Muscle layer of duodenum (tissue), 2 donors: ENCODE data around the gene PLCB4.

ENCODE experiments used
- H3K27ac ChIP-seq: one replicate; pipeline ENCODE4 v1.7.0; 2013; ENCODE audit warnings: mild to moderate bottlenecking, low read length
- H3K27me3 ChIP-seq: one replicate; pipeline ENCODE4 v1.7.0; 2013; ENCODE audit warnings: low read depth, mild to moderate bottlenecking, control low read depth, low read length
- H3K36me3 ChIP-seq, 2 donors: one replicate each; pipeline ENCODE4 v1.7.0; 2013; ENCODE audit warnings: low read length in 2 of 2, control low read depth in 1 of 2, mild to moderate bottlenecking in 1 of 2; ENCODE audit not compliant: insufficient read depth in 2 of 2, control insufficient read depth in 1 of 2
- H3K4me1 ChIP-seq, 2 donors: one replicate each; pipeline ENCODE4 v1.7.0; 2013; ENCODE audit warnings: low read length in 2 of 2, mild to moderate bottlenecking in 2 of 2, control low read depth in 1 of 2, moderate library complexity in 1 of 2; ENCODE audit not compliant: insufficient read depth in 2 of 2, control insufficient read depth in 1 of 2
- H3K4me3 ChIP-seq, 2 donors: one replicate each; pipeline ENCODE4 v1.7.0; 2013; ENCODE audit warnings: low read length in 2 of 2, low read depth in 1 of 2, mild to moderate bottlenecking in 1 of 2
- H3K9me3 ChIP-seq, 2 donors: one replicate each; pipeline ENCODE4 v1.7.0; 2013; ENCODE audit warnings: low read length in 2 of 2, control low read depth in 1 of 2, mild to moderate bottlenecking in 1 of 2; ENCODE audit not compliant: control insufficient read depth in 1 of 2
- donor health status: healthy.

The PLCB4 gene

GRCh38 chr20:9082741-9083140 is 13.9 kb downstream of the PLCB4 start:
- no peak overlapping the region for H3K4me3 ChIP-seq
- peaks cover 0 to 16% of the 10 kb centered on the region in 2 donors for H3K4me1 ChIP-seq
- H3K9me3 ChIP-seq = no peaks in the 10 kb centered on the region
- H3K27ac ChIP-seq = no peak overlapping the region
- H3K27me3 ChIP-seq = no peaks in the 10 kb centered on the region
- H3K36me3 ChIP-seq = no peaks in the 10 kb centered on the region

GRCh38 chr20:9087531-9088217 is 18.8 kb downstream of the PLCB4 start:
- Histone ChIP-seq H3K27ac (no peak overlapping the region), H3K27me3 (no peaks in the 10 kb centered on the region), H3K9me3 (no peaks in the 10 kb centered on the region), H3K36me3 (no peaks in the 10 kb centered on the region), H3K4me3 (no peak overlapping the region), H3K4me1 (peaks cover 0 to 25% of the 10 kb centered on the region in 2 donors)

- Histone ChIP-seq H3K27me3 (no peaks in the 10 kb centered on the region), H3K4me1 (peaks cover 0 to 23% of the 10 kb centered on the region in 2 donors), H3K9me3 (no peaks in the 10 kb centered on the region), H3K36me3 (no peaks in the 10 kb centered on the region), H3K4me3 (no peak overlapping the region), H3K27ac (no peak overlapping the region)
Observed at GRCh38 chr20:9088556-9088955, 19.7 kb downstream of the PLCB4 start.

GRCh38 chr20:9092113-9092512 is 23.2 kb downstream of the PLCB4 start:
- H3K9me3 ChIP-seq = no peaks in the 10 kb centered on the region
- H3K36me3 ChIP-seq = no peaks in the 10 kb centered on the region
- H3K4me3 ChIP-seq = no peak overlapping the region
- peaks cover 0 to 23% of the 10 kb centered on the region in 2 donors for H3K4me1 ChIP-seq
- H3K27me3 ChIP-seq = no peaks in the 10 kb centered on the region
- no peak overlapping the region for H3K27ac ChIP-seq

GRCh38 chr20:9092655-9093054 is 23.8 kb downstream of the PLCB4 start:
- no peak overlapping the region for H3K4me3 ChIP-seq
- H3K27me3 ChIP-seq = no peaks in the 10 kb centered on the region
- no peaks in the 10 kb centered on the region for H3K36me3 ChIP-seq
- H3K9me3 ChIP-seq = no peaks in the 10 kb centered on the region
- H3K4me1 ChIP-seq = peaks cover 0 to 23% of the 10 kb centered on the region in 2 donors
- no peak overlapping the region for H3K27ac ChIP-seq

GRCh38 chr20:9093218-9093957 is 24.5 kb downstream of the PLCB4 start:
- Histone ChIP-seq H3K4me1 (peaks cover 0 to 23% of the 10 kb centered on the region in 2 donors), H3K27me3 (no peaks in the 10 kb centered on the region), H3K9me3 (no peaks in the 10 kb centered on the region), H3K36me3 (no peaks in the 10 kb centered on the region), H3K4me3 (no peak overlapping the region), H3K27ac (peak overlapping the region; percentile 58)

- no peaks in the 10 kb centered on the region for H3K27me3 ChIP-seq
- H3K27ac ChIP-seq = no peak overlapping the region
- no peaks in the 10 kb centered on the region for H3K4me1 ChIP-seq
- no peaks in the 10 kb centered on the region for H3K9me3 ChIP-seq
- no peaks in the 10 kb centered on the region for H3K36me3 ChIP-seq
- no peak overlapping the region for H3K4me3 ChIP-seq
Observed at GRCh38 chr20:9099372-9099771, 30.5 kb downstream of the PLCB4 start.

GRCh38 chr20:9100691-9101090 is 31.8 kb downstream of the PLCB4 start:
- H3K4me1 ChIP-seq = no peaks in the 10 kb centered on the region
- no peaks in the 10 kb centered on the region for H3K36me3 ChIP-seq
- no peaks in the 10 kb centered on the region for H3K27me3 ChIP-seq
- no peak overlapping the region for H3K4me3 ChIP-seq
- H3K9me3 ChIP-seq = no peaks in the 10 kb centered on the region
- H3K27ac ChIP-seq = no peak overlapping the region

GRCh38 chr20:9102456-9102855 is 33.6 kb downstream of the PLCB4 start:
- Histone ChIP-seq H3K27me3 (no peaks in the 10 kb centered on the region), H3K27ac (no peak overlapping the region), H3K36me3 (no peaks in the 10 kb centered on the region), H3K4me3 (no peak overlapping the region), H3K9me3 (no peaks in the 10 kb centered on the region), H3K4me1 (no peaks in the 10 kb centered on the region)

GRCh38 chr20:9103955-9104354 is 35.1 kb downstream of the PLCB4 start:
- Histone ChIP-seq H3K4me3 (no peak overlapping the region), H3K36me3 (no peaks in the 10 kb centered on the region), H3K4me1 (no peaks in the 10 kb centered on the region), H3K27me3 (no peaks in the 10 kb centered on the region), H3K27ac (no peak overlapping the region), H3K9me3 (no peaks in the 10 kb centered on the region)

- Histone ChIP-seq H3K9me3 (no peaks in the 10 kb centered on the region), H3K27me3 (no peaks in the 10 kb centered on the region), H3K4me1 (peaks cover 0 to 30% of the 10 kb centered on the region in 2 donors), H3K36me3 (no peaks in the 10 kb centered on the region), H3K4me3 (no peak overlapping the region), H3K27ac (no peak overlapping the region)
Observed at GRCh38 chr20:9108260-9108659, 39.4 kb downstream of the PLCB4 start.
